H9 (cell line): Measurements from ENCODE around the gene NKG7. TPM values are rescaled to one million over a fixed set of nuclear protein-coding genes. Genes with fewer than 3 reads are reported as not detected.

ENCODE experiments used
- DNase-seq: peaks from one replicate; pipeline ENCODE4 v3.0.0-alpha.2; 2017
- H2AFZ ChIP-seq: one replicate; pipeline ENCODE4 v1.6.1; 2013; ENCODE audit warnings: mild to moderate bottlenecking, low read length, control low read depth, moderate library complexity
- H2AK5ac ChIP-seq: 2 replicates; pipeline ENCODE4 v1.6.1; 2013; ENCODE audit warnings: low read length, control low read depth, mixed read lengths; ENCODE audit not compliant: insufficient read length
- H2BK120ac ChIP-seq: one replicate; pipeline ENCODE4 v1.6.1; 2013; ENCODE audit warnings: low read depth, mild to moderate bottlenecking, low read length, control low read depth, inconsistent platforms; ENCODE audit not compliant: poor library complexity, severe bottlenecking
- H2BK12ac ChIP-seq: 2 replicates; pipeline ENCODE4 v1.6.1; 2013; ENCODE audit warnings: low read length, control low read depth, mixed read lengths, low read depth; ENCODE audit not compliant: insufficient read length
- H2BK15ac ChIP-seq: 2 replicates; pipeline ENCODE4 v1.6.1; 2013; ENCODE audit warnings: low read depth, low read length, control low read depth
- H2BK20ac ChIP-seq: one replicate; pipeline ENCODE4 v1.6.1; 2013; ENCODE audit warnings: low read depth, mild to moderate bottlenecking, low read length, control low read depth, inconsistent platforms; ENCODE audit not compliant: poor library complexity, severe bottlenecking
- H2BK5ac ChIP-seq: 2 replicates; pipeline ENCODE4 v1.6.1; 2013; ENCODE audit warnings: low read length, control low read depth, mixed read lengths; ENCODE audit not compliant: insufficient read length
- H3K14ac ChIP-seq: 2 replicates; pipeline ENCODE4 v1.6.1; 2013; ENCODE audit warnings: low read length, control low read depth; ENCODE audit not compliant: insufficient read depth
- H3K18ac ChIP-seq: 2 replicates; pipeline ENCODE4 v1.6.1; 2013; ENCODE audit warnings: low read depth, mild to moderate bottlenecking, mixed read lengths, low read length, control low read depth; ENCODE audit not compliant: insufficient read length
- H3K23ac ChIP-seq: 2 replicates; pipeline ENCODE4 v1.6.1; 2013; ENCODE audit warnings: low read length, control low read depth, mixed read lengths, low read depth; ENCODE audit not compliant: insufficient read length
- H3K23me2 ChIP-seq: 2 replicates; pipeline ENCODE4 v1.6.1; 2013; ENCODE audit warnings: low read depth, mild to moderate bottlenecking, mixed read lengths, low read length, control low read depth; ENCODE audit not compliant: insufficient read length, poor library complexity, severe bottlenecking
- H3K27ac ChIP-seq: 2 replicates; pipeline ENCODE4 v1.5.1; 2013; ENCODE audit warnings: low read length, control low read depth, mixed read lengths, low read depth; ENCODE audit not compliant: insufficient read length
- H3K27me3 ChIP-seq: 2 replicates; pipeline ENCODE4 v1.6.1; 2013; ENCODE audit warnings: low read length, control low read depth, inconsistent platforms; ENCODE audit not compliant: insufficient read depth
- H3K4ac ChIP-seq: 2 replicates; pipeline ENCODE4 v1.6.1; 2013; ENCODE audit warnings: low read depth, mild to moderate bottlenecking, control low read depth, inconsistent platforms, low read length, moderate library complexity
- H3K4me1 ChIP-seq: 2 replicates; pipeline ENCODE4 v1.6.1; 2013; ENCODE audit warnings: low read length, control low read depth, inconsistent platforms; ENCODE audit not compliant: insufficient read depth
- H3K4me2 ChIP-seq: 2 replicates; pipeline ENCODE4 v1.6.1; 2013; ENCODE audit warnings: low read length, control low read depth, mixed read lengths; ENCODE audit not compliant: insufficient read length, insufficient read depth
- H3K56ac ChIP-seq: 2 replicates; pipeline ENCODE4 v1.6.1; 2013; ENCODE audit warnings: low read depth, mild to moderate bottlenecking, mixed read lengths, low read length, control low read depth; ENCODE audit not compliant: insufficient read length
- H3K79me1 ChIP-seq: 2 replicates; pipeline ENCODE4 v1.6.1; 2013; ENCODE audit warnings: low read depth, mild to moderate bottlenecking, moderate library complexity, low read length, control low read depth, inconsistent platforms; ENCODE audit not compliant: insufficient read depth, poor library complexity, severe bottlenecking
- H3K79me2 ChIP-seq: 2 replicates; pipeline ENCODE4 v1.6.1; 2013; ENCODE audit warnings: low read length, control low read depth, inconsistent platforms; ENCODE audit not compliant: insufficient read depth
- H3K9ac ChIP-seq: 2 replicates; pipeline ENCODE4 v1.6.1; 2013; ENCODE audit warnings: low read length, control low read depth, mixed read lengths; ENCODE audit not compliant: insufficient read length; ENCODE audit errors: extremely low read depth
- H3K9me3 ChIP-seq: one replicate; pipeline ENCODE4 v1.6.1; 2013; ENCODE audit warnings: low read depth, low read length, inconsistent platforms; ENCODE audit not compliant: control insufficient read depth
- H3T11ph ChIP-seq: one replicate; pipeline ENCODE4 v1.6.1; 2013; ENCODE audit warnings: mild to moderate bottlenecking, low read length, control low read depth, inconsistent platforms
- H4K20me1 ChIP-seq: one replicate; pipeline ENCODE4 v1.6.1; 2013; ENCODE audit not compliant: control insufficient read depth, insufficient read length, insufficient read depth
- H4K5ac ChIP-seq: 2 replicates; pipeline ENCODE4 v1.6.1; 2013; ENCODE audit warnings: low read depth, mild to moderate bottlenecking, mixed read lengths, low read length, control low read depth; ENCODE audit not compliant: insufficient read length
- H4K8ac ChIP-seq: replicated peaks from 2 replicates; pipeline ENCODE4 v1.6.1; 2013; ENCODE audit warnings: low read length, control low read depth, mixed read lengths, low read depth; ENCODE audit not compliant: insufficient read length
- H4K91ac ChIP-seq: 2 replicates; pipeline ENCODE4 v1.6.1; 2013; ENCODE audit warnings: low read depth, mild to moderate bottlenecking, moderate library complexity, mixed read lengths, low read length, control low read depth; ENCODE audit not compliant: insufficient read length
- H3K27ac Mint-ChIP-seq, 3 experiments: 2 replicates in 2 of 3; 3 replicates in 1 of 3; pipeline ENCODE4 v1.8.0; 2020 to 2021; ENCODE audit warnings: mixed read lengths in 3 of 3, mild to moderate bottlenecking in 1 of 3, moderate library complexity in 1 of 3
- H3K27me3 Mint-ChIP-seq: 2 replicates; pipeline ENCODE4 v1.8.0; 2021; ENCODE audit warnings: low read depth, mild to moderate bottlenecking, moderate library complexity, mixed read lengths
- H3K36me3 Mint-ChIP-seq, 3 experiments: 2 replicates in 2 of 3; 3 replicates in 1 of 3; pipeline ENCODE4 v1.8.0; 2020 to 2021; ENCODE audit warnings: low read depth in 3 of 3, mixed read lengths in 3 of 3; ENCODE audit not compliant: insufficient read depth in 1 of 3
- H3K4me1 Mint-ChIP-seq, 2 experiments: 2 replicates each; pipeline ENCODE4 v1.8.0; 2020; ENCODE audit warnings: mixed read lengths in 2 of 2
- H3K4me3 Mint-ChIP-seq, 2 experiments: 2 replicates in 1 of 2; 3 replicates in 1 of 2; pipeline ENCODE4 v1.8.0; 2020 to 2021; ENCODE audit warnings: mild to moderate bottlenecking in 2 of 2, mixed read lengths in 2 of 2, moderate library complexity in 1 of 2
- H3K9me3 Mint-ChIP-seq, 2 experiments: 2 replicates in 1 of 2; 3 replicates in 1 of 2; pipeline ENCODE4 v1.8.0; 2020; ENCODE audit warnings: mild to moderate bottlenecking in 2 of 2, mixed read lengths in 2 of 2, moderate library complexity in 1 of 2
- WGBS: extraction: QIAGEN DNeasy Blood & Tissue Kit; methylation state at CpG from one replicate; pipeline ENCODE4 v1.1.7; 2013; ENCODE audit warnings: missing lambda C conversion rate, low lambda C conversion rate, mixed read lengths; ENCODE audit not compliant: insufficient read length; ENCODE audit errors: extremely low coverage; 5-methylcytosine and 5-hydroxymethylcytosine counted together
- total RNA-seq: library from RNA; stranded (reverse); gene quantifications from 2 replicates; pipeline ENCODE4 v1.2.1, GENCODE V29; 2021
- TF ChIP-seq, protein P1 (sequence below): fragments of 200-600 bp; sonication (generic); conservative IDR thresholded peaks from 3 replicates; pipeline ENCODE4 v1.8.0; 2021; ENCODE audit warnings: antibody characterized with exemption, mild to moderate bottlenecking

Gene NKG7
- total RNA-seq, 1 experiment from 2014 or later, result not detected

GRCh38 chr19:51345076-51345620 is 27.3 kb downstream of the NKG7 start:
- H2BK5ac ChIP-seq, result no peak overlapping the region
- H4K91ac ChIP-seq, result no peak overlapping the region
- no peaks in the 10 kb centered on the region for H3K27me3 ChIP-seq
- no peak for DNase-seq
- H3K9ac ChIP-seq, result no peak overlapping the region
- H2BK20ac ChIP-seq, result no peak overlapping the region
- Mint-ChIP-seq H3K4me1 (peaks cover 19 to 22% of the 10 kb centered on the region in 2 experiments), H3K9me3 (no peaks in the 10 kb centered on the region; a peak in 1 of 5 replicates), H3K27me3 (peaks cover 19% of the 10 kb centered on the region), H3K4me3 (no peak overlapping the region), H3K27ac (no peak overlapping the region), H3K36me3 (peaks cover 2 to 11% (median 8%) of the 10 kb centered on the region in 3 experiments; a peak in 4 of 7 replicates)
- H4K8ac ChIP-seq, result no peak overlapping the region
- no peak overlapping the region for H2BK120ac ChIP-seq
- H3K4ac ChIP-seq, result no peak overlapping the region
- no peak overlapping the region for H4K5ac ChIP-seq
- no peak overlapping the region for H2AK5ac ChIP-seq
- WGBS, result no CpG with 5 or more reads among the region's 9 CpGs
- TF ChIP-seq, protein P1, sequence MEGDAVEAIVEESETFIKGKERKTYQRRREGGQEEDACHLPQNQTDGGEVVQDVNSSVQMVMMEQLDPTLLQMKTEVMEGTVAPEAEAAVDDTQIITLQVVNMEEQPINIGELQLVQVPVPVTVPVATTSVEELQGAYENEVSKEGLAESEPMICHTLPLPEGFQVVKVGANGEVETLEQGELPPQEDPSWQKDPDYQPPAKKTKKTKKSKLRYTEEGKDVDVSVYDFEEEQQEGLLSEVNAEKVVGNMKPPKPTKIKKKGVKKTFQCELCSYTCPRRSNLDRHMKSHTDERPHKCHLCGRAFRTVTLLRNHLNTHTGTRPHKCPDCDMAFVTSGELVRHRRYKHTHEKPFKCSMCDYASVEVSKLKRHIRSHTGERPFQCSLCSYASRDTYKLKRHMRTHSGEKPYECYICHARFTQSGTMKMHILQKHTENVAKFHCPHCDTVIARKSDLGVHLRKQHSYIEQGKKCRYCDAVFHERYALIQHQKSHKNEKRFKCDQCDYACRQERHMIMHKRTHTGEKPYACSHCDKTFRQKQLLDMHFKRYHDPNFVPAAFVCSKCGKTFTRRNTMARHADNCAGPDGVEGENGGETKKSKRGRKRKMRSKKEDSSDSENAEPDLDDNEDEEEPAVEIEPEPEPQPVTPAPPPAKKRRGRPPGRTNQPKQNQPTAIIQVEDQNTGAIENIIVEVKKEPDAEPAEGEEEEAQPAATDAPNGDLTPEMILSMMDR, result no peak
- no peak overlapping the region for H3K18ac ChIP-seq
- no peak overlapping the region for H3K27ac ChIP-seq
- no peak overlapping the region for H3K4me2 ChIP-seq
- H3T11ph ChIP-seq, result no peak overlapping the region
- H3K9me3 ChIP-seq, result no peaks in the 10 kb centered on the region
- H3K4me1 ChIP-seq, result peaks cover 14% of the 10 kb centered on the region
- no peaks in the 10 kb centered on the region for H4K20me1 ChIP-seq
- no peaks in the 10 kb centered on the region for H3K79me1 ChIP-seq
- H3K56ac ChIP-seq, result no peak overlapping the region
- H3K79me2 ChIP-seq, result no peaks in the 10 kb centered on the region
- H2BK12ac ChIP-seq, result no peak overlapping the region
- no peak overlapping the region for H2AFZ ChIP-seq
- H3K23ac ChIP-seq, result no peak overlapping the region
- no peak overlapping the region for H3K14ac ChIP-seq
- H3K23me2 ChIP-seq, result no peaks in the 10 kb centered on the region
- no peak overlapping the region for H2BK15ac ChIP-seq
